ENCODE results near the gene MPZL1.
A peak's percentile ranks its signal among the peaks of the same experiment; 100 is the strongest.
"Not testable (repeated sequence)": the region's sequence is repeated elsewhere in the genome, so short reads cannot be mapped to it uniquely, and the experiment has no call there.

The MPZL1 gene

DNA sequence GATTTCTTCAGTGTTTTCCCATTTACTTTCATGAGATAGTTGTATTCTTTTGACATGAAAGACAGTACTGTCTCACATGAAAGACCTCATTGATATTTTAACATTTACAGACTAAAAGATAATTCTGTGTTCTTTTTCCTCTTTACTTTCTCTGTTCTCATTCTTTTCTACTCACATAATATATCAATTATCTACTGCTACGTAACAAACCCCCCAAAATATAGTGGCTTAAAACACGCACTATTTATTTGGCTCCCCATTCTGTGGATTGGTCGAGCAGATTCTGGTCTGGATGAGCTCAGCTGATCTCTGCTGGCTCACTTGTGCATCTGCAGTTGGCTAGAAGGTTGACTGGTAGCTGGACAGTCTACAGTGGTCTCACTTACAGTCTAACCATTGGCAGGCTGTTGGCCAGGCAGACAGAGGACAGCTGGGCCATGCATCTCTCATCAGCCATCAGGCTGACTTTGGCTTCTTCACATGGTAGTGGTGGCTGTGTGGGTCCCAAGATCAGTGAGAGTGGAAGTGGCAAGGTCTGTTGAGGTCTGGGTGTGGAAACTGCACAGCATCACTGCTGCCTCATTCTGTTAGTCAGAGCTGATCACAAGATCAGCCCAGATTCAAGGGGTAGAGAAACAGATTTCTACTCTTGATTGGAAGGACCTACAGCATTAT, 63.2 kb downstream of the MPZL1 start:
- DNase-seq: no peak

- DNase-seq: no peak
Observed at GRCh38 chr1:167786502-167786901, 64.7 kb downstream of the MPZL1 start.

DNA sequence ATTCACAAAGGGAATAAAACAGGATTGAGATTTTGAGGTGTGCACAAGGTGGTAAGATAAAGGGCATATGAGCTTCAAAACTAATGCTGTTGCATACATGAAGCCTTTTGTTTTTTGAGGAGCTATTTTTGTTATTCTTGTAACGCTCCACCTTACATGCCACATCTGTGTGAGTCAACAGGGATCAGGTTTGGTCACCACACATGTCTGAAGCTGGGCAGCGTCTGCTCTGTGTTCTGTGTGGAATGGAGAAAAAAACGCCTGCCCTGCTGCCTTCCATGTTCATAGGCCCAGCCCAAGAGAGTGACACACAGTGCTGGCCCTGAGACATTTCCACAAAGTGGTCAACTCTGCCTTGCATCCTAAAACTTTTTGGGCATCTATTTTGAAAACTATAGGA, 67.7 kb downstream of the MPZL1 start:
- DNase-seq: no peak

DNA sequence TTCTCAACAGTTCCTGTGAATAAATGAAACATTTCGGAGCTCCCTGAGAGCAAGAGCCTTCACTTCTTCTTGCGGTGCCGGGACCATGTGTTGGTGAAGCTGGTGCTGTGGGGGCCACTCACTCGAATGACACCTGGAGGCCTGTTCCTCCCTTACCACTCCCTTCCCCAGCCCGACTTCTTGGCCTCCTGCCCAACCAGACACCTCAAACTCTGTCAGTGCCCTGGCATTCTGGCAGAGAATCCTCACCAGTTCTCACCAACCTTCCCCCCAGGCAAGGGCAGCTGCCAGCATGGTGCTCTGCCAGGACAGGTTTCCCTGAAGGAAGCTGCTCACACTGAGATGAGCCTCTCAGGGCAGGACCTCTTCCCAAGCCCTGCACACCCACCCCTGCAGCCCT, 68.3 kb downstream of the MPZL1 start:
- peak; percentile 57 for DNase-seq

- no peak for DNase-seq
Observed at GRCh38 chr1:167791281-167792187, 69.8 kb downstream of the MPZL1 start.

- no peak for DNase-seq
Observed at GRCh38 chr1:167792188-167792565, 70.4 kb downstream of the MPZL1 start.

GRCh38 chr1:167794043-167794442, 72.3 kb downstream of the MPZL1 start:
- DNase-seq: no peak

DNA sequence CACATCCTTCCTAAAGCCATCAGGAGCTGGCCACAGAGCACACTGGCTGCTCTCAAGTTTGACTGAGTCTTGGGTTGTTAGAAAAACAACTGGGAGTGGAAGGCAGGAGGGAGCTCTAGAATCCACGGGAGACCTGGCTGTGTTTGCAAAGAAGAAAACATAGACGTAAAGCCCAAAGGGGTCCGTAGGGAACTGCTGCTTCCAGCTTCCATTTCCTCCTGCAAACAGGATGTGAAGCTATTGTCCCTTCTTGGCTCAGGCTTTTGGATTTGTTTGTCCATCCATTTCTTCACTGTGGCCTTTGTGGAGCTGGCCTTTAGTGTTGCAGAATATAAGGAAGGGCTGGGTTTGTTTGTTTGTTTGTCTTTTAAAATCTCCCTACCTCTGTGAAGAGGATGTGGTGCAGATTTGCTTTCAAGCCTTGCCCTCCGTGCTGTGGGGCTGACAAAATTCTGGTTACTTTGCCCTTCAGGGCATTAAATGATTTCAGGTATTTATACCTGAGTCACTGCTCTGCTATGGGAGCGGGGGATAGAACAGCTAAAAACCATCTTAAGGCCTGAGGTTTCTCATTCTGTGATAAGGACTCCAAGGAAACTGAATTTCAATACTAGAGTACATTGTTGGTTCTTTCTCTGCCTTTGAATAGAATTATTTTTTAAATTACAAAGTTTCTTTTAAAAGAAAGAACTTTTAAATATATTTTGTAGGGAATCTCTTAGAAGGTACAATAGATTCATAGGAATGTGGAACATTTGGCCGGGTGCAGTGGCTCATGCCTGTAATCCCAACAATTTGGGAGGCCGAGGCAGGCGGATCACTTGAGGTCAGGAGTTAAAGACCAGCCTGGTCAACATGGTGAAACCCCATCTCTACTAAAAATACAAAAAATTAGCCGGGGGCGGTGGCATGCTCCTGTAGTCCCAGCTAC, 74.3 kb downstream of the MPZL1 start:
- no peak for DNase-seq

GRCh38 chr1:167797015-167797414, 75.2 kb downstream of the MPZL1 start:
- no peak for DNase-seq

DNA sequence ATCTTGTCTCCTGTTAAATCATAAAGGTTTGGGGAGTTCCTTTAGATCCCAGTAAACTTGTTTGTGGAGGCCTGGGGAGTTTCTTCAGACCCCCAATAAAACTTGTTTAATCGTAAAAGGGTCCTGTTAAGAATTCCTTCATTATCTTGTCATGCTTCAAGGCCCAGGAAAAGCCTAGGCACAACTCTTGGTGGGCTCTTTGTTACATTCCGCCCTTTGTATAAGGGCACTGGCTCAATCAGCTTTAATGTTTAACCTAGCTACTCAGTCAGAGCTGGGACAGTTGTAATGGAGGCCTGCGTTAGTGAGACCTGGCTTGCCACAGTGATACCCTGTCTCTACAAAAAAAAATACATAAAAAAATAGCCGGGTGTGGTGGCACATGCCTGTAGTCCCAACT, 77.2 kb downstream of the MPZL1 start:
- no peak for DNase-seq

DNA sequence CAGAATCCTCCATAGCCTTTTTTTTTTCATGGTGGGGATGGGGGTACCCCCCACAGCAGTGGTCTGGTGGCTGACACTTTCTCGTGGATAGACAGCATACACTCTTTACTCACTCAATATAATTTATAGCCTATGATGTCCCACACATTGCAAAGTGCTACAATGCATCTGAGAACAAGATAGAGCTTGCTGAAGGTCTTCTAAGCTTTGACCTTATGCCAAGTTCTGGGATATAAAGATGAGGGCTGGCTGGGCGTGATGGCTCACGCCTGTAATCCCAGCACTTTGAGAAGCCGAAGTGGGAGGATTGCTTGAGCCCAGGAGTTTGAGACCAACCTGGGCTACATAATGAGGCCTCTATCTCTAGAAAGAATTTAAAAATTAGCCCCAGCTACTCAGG, 78.0 kb downstream of the MPZL1 start:
- peak; percentile 63 for DNase-seq

GRCh38 chr1:167800251-167800650, 78.5 kb downstream of the MPZL1 start:
- DNase-seq: no peak

- no peak for DNase-seq
Observed at GRCh38 chr1:167802235-167802634, 80.5 kb downstream of the MPZL1 start.

GRCh38 chr1:167803358-167804207, 81.8 kb downstream of the MPZL1 start:
- peak; percentile 36 for DNase-seq

DNA sequence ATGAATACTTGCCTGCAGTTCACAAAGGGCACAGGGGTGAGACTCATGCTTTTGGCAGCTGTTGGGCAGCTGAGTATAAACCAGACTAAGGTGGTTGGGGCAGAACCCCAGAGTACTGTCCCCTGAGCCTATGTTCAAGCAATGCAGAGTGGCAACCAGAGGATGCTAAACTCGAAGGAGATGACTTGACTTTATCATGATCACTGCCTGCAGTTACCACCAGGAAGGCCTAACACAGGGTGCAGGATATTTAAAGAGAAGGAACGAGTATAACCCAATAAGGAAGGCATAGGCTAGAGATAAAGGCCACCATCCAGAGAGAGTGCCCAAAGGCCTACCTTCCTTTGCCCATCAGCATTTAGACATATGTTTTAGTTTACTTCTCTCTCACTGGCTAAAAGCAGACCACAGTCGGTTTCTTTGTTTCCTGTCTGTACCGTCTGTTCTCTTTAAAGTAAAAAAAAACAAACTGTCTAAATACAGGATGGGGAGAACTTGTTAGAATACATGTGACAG, 83.3 kb downstream of the MPZL1 start:
- no peak for DNase-seq

- not testable (repeated sequence) for DNase-seq
Observed at GRCh38 chr1:167806235-167806634, 84.5 kb downstream of the MPZL1 start.

DNA sequence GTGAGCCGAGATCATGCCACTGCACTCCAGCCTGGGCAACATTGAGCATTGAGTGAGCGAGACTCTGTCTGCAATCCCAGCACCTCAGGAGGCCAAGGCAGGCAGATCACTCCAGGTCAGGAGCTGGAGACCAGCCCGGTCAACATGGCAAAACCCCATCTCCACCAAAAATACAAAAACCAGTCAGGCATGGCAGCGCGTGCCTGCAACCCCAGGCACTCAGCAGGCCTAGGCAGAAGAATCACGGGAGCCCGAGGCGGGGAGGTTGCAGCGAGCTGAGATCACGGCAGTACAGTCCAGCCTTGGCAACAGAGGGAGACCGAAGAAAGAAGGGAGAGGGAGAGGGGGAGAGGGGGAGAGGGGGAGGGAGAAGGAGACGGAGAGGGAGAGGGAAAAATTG, 84.9 kb downstream of the MPZL1 start:
- not testable (repeated sequence) for DNase-seq

GRCh38 chr1:167808104-167808503, 86.3 kb downstream of the MPZL1 start:
- no peak for DNase-seq

DNA sequence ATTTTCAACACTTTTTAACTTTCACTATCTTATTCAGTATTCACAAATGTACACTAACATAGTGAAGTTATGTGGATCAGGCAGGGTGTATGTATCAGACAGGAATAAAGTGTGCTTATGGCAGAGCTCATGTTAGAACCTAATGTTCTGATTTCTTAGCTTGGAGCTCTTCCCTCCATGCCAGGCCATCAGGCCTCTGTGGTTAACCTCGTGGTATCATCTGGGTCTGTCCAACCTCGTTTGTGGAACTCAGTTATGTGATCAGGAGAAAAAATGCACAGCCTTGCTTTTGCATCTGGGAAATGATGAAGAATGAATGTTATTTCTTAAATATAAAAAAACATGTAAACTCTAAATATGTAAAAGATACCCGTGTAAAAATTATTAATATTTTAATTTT, 86.9 kb downstream of the MPZL1 start:
- no peak for DNase-seq

- no peak for DNase-seq
Observed at GRCh38 chr1:167812972-167813371, 91.2 kb downstream of the MPZL1 start.

- no peak for DNase-seq
Observed at GRCh38 chr1:167815650-167816049, 93.9 kb downstream of the MPZL1 start.

Data from NCI-H1105 (cell line).